GM18520 (cell line): ENCODE results near the gene ASXL1.
"Not testable (repeated sequence)": the region's sequence is repeated elsewhere in the genome, so short reads cannot be mapped to it uniquely, and the experiment has no call there.

Source experiments
- ATAC-seq: cut with Tn5 transposase; IDR thresholded peaks from one replicate; pipeline ENCODE4 v1.9.1; 2021; ENCODE audit not compliant: unreplicated experiment

The ASXL1 gene

DNA sequence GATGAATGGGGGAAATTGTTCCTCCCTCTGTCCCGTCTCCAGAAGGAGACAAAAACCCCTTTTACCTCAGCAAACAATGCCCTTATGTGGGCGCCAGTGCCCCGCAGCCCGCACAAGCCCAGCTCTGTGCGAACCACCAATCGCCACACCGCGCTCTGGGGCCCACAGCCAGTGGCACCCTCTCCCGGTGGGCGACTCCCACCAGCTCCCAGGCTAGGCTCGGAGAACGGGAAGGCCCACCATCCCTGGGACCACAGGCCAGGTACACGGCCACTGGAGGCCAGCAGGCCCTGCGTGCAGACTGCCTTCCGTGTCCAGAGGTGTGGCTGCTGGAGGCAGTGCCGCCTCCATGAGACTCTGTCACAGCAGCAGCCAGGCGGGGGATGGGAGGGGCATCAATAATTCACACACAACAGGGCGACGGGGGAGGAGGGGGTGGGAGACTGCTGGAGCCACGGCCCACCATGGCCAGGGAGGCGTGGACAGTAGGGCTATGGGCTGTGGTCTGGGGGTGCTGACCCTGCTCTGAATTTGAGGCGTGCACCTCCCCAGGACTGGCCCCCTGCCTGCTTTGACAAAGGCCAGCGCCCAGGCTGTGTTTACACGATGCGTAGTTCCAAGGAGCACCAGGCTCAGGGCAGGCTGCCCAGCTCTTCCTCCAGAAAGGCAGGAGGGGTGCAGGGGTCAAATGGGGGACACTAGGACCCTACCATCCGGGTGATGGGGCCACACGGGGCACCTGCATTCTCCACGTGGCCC is 105.7 kb downstream of the ASXL1 start:
- no peak for ATAC-seq

DNA sequence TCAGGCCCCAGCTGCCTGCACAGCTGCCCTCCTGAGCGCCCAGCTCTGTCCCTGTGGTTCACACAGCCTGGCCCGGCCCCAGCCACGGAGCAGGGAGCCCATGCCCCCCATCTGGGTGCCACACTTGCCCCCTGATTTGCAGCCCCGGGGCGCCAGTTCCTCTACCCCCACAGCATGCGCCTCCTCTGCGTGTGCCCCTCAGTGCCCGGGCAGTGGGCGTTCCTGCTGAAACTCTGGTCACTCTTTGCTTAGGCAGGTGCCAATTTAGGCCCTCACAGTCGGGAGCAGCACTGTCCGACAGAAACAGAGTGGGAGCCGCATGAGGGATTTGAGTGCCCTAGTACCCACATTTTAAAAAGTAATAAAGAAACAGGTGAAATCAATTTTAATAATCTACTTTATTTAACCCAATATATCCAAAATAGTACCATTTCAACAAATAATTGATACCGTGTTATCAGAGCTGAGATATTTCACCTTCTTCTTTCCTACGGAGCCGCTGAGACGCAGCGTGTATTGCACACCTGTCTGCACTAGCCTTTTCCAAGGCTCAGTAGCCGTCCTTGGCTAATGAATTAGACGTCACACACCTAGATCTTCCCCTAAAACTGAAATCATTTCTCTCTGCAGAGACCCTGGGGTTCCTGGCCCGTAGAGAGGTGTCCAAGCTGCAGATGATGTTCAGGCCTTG is 106.4 kb downstream of the ASXL1 start:
- ATAC-seq: no peak

DNA sequence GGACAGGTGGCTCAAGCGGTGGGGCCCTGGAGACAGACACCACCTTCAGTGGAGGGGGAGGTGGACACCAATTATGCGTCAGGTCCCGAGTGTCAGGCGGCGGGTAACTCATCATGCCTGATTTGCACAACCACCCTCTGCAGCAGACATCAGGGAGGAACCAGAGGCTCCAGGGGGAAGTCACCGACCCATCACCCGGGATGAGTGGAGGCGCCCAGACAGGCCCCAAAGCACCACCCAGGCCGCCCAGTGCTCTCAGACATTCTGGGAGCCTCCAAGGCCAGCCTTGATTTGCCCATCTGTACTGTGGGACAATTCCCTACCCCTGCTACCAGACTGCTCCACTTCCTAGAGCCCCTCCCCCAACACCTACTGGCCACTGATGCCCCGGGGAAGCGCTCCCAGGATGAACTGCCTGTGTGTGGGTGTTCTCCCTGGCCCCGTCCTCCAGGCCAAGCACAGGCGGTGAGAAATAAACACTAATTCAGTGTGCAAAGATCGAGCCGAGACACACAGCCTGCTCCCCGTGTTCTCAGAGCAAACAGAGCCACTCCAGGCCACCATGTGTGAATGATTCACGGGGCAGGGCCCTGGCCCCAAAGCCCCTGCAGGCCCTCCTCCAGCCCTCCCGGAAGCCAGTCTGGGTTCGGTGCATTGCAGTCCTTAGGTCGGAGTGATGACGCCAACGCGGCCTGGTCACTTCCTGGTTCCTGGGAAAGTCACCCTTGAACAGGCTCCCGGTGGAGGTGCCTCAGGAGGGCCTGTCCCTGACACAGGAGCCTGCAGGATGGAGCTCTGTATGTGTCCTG is 107.2 kb downstream of the ASXL1 start:
- no peak for ATAC-seq

GRCh38 chr20:32465901-32466675 is 108.0 kb downstream of the ASXL1 start:
- ATAC-seq: not testable (repeated sequence)

DNA sequence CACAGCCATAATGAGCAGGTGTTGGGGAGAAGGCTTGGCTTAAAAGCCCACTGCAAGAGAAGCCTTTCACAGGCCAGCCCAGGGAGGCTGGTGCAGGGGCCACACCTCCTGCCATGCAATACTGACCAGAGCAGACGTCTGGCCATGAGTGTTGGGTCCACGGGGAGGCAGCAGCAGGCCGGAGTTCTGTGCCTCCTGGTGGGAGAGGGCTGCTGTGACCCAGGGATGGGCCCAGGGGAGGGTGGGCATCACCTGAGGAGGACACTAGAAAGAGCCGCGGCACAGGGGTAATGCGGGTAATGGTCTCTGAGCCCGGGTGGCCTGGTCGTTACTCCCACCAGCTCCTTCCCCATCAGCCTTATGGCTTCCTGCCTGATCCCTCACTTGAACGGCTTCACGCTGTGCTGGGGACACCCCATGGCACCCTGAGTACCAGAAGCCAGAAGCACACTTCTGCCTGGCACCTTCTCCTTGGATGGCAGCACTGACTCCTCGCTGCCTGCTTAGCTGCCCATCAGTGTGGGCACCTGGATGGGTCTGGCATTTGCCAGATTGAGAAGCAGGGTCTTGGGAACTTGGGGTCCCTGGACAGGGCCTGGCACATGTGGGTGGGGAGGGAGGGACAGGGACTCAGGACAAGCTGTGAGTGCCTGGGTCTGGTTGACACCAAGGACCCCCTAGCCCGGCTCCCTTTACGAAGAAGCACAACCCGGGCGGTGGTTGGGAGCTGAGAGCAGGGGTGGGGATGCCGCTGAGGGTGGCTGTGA is 108.8 kb downstream of the ASXL1 start:
- ATAC-seq: no peak

GRCh38 chr20:32467506-32468312 is 109.6 kb downstream of the ASXL1 start:
- no peak for ATAC-seq

DNA sequence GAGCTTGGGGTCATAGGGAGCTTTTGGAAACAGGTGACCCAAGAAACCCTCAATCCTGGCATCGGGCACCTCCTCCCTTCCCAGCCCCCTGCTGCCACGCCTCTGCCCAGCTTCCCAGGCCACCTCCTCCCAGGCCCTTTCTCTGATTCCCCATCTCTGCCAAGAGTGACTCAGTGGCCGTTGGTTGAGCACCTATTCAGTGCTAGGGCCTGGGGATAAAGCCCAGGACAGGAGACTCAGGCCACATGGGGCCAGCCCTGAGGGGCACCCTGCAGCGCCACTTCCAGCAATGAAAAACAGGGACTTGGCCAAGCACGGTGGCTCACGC is 110.1 kb downstream of the ASXL1 start:
- ATAC-seq: no peak

DNA sequence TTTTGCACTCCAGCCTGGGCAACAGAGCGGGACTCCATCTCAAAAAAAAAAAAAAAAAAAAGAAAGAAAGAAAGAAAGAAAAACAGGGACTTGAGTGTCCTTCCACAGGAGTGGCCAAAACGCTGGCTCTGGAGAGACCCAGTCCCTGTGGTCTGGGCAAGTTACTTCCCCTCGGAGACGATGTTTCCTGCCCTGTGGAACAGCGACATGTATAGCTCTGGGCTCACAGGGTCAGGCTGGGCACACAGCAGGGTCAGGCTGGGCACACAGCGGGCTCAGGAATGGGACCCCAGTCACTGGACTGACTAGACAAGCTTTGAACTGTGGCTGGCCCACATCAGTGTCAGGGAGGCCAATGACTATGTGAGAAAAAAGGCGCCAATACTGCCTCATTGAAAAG is 110.7 kb downstream of the ASXL1 start:
- no peak for ATAC-seq

DNA sequence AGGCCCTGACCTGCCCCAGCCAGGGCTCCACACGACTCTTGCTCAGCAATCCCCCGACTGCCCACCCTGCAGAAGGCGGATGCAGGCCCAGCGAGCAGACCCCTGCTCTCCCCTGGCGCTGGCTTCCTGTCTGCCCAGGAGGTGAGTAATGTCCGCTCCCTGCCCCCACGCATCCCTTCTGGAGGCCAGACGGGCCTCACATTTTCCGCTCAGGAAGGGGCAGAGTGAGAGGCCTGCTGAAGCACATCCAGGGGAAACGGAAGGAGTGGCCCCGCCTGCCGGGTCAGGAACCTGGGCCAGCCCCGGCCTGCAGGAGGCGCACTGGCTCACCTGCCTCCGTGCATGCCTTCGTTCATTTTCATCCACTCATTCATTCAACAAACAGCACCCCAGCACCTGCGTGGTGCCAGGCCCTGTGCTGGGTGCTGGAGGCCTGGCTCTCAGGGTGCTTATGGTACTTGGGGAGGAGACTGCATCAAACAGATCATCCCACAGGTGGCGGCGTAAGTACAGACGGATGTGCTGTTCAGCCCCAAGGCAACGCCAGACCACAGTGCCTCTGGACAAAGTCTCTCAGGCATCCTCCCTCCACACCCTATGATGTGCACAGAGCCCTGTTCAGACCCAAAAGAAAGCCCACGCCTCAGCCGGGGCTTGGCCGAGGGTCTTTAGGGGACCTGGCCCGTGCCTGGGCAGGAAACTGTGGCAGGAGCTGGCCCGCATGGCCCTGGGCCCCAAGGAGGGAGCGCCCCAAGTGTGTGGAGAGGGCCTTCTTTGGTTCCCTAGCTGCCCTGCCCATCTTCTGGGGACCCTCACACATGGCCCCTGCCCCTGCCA is 112.1 kb downstream of the ASXL1 start:
- no peak for ATAC-seq

- no peak for ATAC-seq
These were observed 112.8 kb downstream of the ASXL1 start for GRCh38 chr20:32470940-32471339.

DNA sequence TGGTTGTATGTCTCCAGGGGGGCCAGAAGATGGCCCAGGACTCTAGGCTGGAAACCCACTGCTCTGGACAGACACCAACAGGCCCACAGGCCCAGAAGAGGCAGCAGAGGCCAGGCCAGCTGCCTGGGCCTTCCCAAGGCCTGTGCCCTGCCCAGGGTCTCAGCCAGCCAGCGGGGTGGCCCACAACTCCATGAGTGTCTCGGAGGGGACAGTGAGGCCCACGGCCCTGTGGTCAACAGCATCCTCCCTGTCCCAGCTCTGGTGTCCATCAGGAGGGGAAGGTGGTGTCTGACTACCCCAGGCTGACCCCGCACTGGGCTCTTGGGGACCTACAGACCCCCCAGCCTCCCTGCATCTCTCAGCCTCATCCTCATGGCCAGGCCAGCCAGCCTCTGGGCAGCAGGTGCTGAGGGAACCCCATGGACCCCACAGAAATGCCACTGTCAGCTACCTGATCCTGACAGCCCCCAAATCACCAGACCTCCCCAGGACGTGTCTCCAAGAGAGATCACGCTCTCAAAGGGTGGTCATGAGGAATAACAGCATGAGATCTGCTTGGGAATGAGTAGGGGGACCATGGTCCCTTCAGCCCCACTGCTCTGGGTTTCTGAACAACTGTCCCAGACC is 114.6 kb downstream of the ASXL1 start:
- no peak for ATAC-seq

DNA sequence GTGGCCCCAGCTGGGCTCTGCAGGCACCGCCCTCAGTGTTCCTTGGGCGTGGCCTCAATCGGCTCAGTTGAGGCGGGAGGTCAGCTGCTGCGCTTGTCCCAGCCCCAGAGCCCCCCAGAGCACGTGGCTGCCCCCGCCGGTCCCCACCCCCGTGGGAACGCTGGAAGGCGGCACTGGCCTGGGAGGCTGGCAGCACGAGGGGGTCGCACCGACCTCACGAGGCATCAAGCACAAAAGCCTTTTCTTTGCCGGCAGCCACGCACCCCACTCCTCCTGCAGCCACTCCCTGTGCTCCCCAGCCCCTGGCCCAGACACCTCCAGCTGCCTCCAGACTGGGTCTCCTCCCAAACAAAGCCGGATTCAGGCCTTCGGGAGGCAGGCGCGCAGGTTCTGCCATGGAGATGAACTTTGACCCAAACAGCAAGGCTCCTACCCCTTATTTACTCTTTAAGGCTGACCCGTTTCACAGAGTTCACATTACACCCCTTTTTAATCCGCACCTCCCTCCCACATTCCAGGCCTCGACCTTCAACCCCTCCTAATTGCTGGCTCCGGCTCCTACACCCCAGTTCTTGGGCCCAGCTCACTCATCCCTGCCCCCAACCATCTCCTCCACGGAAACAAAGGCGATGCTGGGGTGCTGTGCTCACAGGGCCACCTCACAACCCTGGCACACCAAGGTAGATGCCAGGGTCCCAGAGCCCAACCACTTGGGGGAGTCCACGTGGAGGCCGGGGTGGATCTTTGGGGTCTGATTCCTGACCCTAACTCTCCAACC is 115.3 kb downstream of the ASXL1 start:
- ATAC-seq: no peak

GRCh38 chr20:32474009-32474716 is 116.0 kb downstream of the ASXL1 start:
- ATAC-seq: no peak

GRCh38 chr20:32474717-32474966 is 116.5 kb downstream of the ASXL1 start:
- no peak for ATAC-seq

- ATAC-seq: no peak
These were observed 117.1 kb downstream of the ASXL1 start for GRCh38 chr20:32474967-32475811.
